K562 (cell line): ENCODE results near the gene KLHL14. TPM values are rescaled to one million over a fixed set of nuclear protein-coding genes. Genes with fewer than 3 reads are reported as not detected.

Source experiments
- ARHGAP35 ChIP-seq: fragments of 450-650 bp; IDR thresholded peaks from 2 replicates; pipeline ENCODE4 v1.6.1; 2018; ENCODE audit not compliant: partially characterized antibody
- HNRNPH1 ChIP-seq: fragments of 200-400 bp; formaldehyde crosslinking; optimal IDR thresholded peaks from 2 replicates; pipeline ENCODE3; 2017; ENCODE audit warnings: low read depth, mild to moderate bottlenecking, low read length, moderate library complexity
- IRF9 ChIP-seq: fragments of 450-650 bp; IDR thresholded peaks from 2 replicates; pipeline ENCODE4 v1.6.1; 2016; ENCODE audit warnings: missing biosample characterization, missing genetic modification characterization
- KLF10 ChIP-seq: fragments of 250-450 bp; sonication (Bioruptor Pico); IDR thresholded peaks from 2 replicates; pipeline ENCODE4 v1.6.1; 2021; ENCODE audit warnings: matching md5 sums
- NKRF ChIP-seq: fragments of 450-650 bp; IDR thresholded peaks from 2 replicates; pipeline ENCODE4 v1.6.1; 2016; ENCODE audit warnings: borderline replicate concordance
- REST ChIP-seq, 2 experiments: fragments of 450-650 bp; formaldehyde crosslinking in 1 of 2; IDR thresholded peaks; 2 replicates each; pipeline versions ENCODE4 v1.4.0 to v1.6.1; 2014 to 2020; ENCODE audit warnings: mild to moderate bottlenecking in 2 of 2, borderline replicate concordance in 1 of 2, low read depth in 1 of 2
- SMAD1 ChIP-seq: fragments of 150-350 bp; IDR thresholded peaks from 2 replicates; pipeline ENCODE4 v1.6.1; 2014; ENCODE audit warnings: low read length, low read depth; ENCODE audit not compliant: partially characterized antibody
- TAF9B ChIP-seq: fragments of 450-650 bp; IDR thresholded peaks from 2 replicates; pipeline ENCODE4 v1.6.1; 2018; ENCODE audit warnings: mild to moderate bottlenecking; ENCODE audit not compliant: partially characterized antibody
- TAL1 ChIP-seq: fragments of 450-650 bp; IDR thresholded peaks from 2 replicates; pipeline ENCODE4 v1.6.1; 2016; ENCODE audit warnings: mild to moderate bottlenecking
- TOE1 ChIP-seq, 2 experiments: fragments of 450-650 bp in 1 of 2; sonication (generic) in 1 of 2; formaldehyde crosslinking in 1 of 2; IDR thresholded peaks; 2 replicates each; pipeline versions ENCODE4 v1.7.1 to v1.8.0; 2016 to 2022; ENCODE audit warnings: borderline replicate concordance in 2 of 2, mild to moderate bottlenecking in 2 of 2, antibody characterized with exemption in 1 of 2, inconsistent platforms in 1 of 2, low read depth in 1 of 2, missing genetic modification reagents in 1 of 2, moderate library complexity in 1 of 2
- ZNF444 ChIP-seq: fragments of 250-450 bp; sonication (Bioruptor Pico); IDR thresholded peaks from 2 replicates; pipeline ENCODE4 v1.4.0; 2020; ENCODE audit warnings: mild to moderate bottlenecking, moderate library complexity
- ZNF644 ChIP-seq: fragments of 200-800 bp; sonication (Bioruptor generic); IDR thresholded peaks from 2 replicates; pipeline ENCODE4 v1.6.1; 2016; ENCODE audit warnings: low read depth, missing genetic modification characterization, missing compliant biosample characterization
- ZNF780A ChIP-seq: fragments of 250-450 bp; sonication (Bioruptor Pico); IDR thresholded peaks from 2 replicates; pipeline ENCODE4 v1.5.0; 2021; ENCODE audit warnings: mild to moderate bottlenecking
- ZSCAN32 ChIP-seq: fragments of 450-650 bp; formaldehyde crosslinking; IDR thresholded peaks from 2 replicates; pipeline ENCODE4 v1.4.0; 2020; ENCODE audit warnings: mild to moderate bottlenecking, moderate library complexity
- polyA plus RNA-seq, 8 experiments: library from polyadenylated mRNA; depleted of rRNA in 4 of 8; stranded (reverse) in 5 of 8; unstranded in 3 of 8; fragments of >200 nt; fragmentation: Nextera tagmentation in 2 of 8; fragmentation: Illumina TruSeq in 1 of 8; extraction: Ambion mirVana in 2 of 8; extraction: Trizol in 1 of 8; gene quantifications; 2 replicates each; pipeline versions ENCODE4 v1.2.1 to v1.2.3, GENCODE V29; 2011 to 2014; ENCODE audit warnings: inconsistent platforms in 1 of 8, missing spikeins in 1 of 8
- total RNA-seq, 7 experiments: library from RNA; depleted of rRNA in 6 of 7; stranded (reverse); fragments of >200 nt in 6 of 7; fragmentation: Illumina TruSeq in 2 of 7; extraction: Trizol in 2 of 7; gene quantifications; 2 replicates each; pipeline versions ENCODE4 v1.2.1 to v1.2.3, GENCODE V29; 2011 to 2021; ENCODE audit warnings: low replicate concordance in 1 of 7

The KLHL14 gene
- total and polyA plus RNA-seq, 9 of the 15 experiments (the other 6 are each of a cell fraction or from before 2014, with no cell fraction given) = not detected

GRCh38 chr18:32624182-32624723 is 148.6 kb downstream of the KLHL14 start (continued):
- TF ChIP-seq HNRNPH1 = no peak
- no peak for TF ChIP-seq IRF9 (tag)
- TF ChIP-seq ARHGAP35 = no peak
- no peak for TF ChIP-seq ZSCAN32 (CRISPR knock-in tag)
- TF ChIP-seq ZNF444 (CRISPR knock-in tag) = no peak
- TF ChIP-seq NKRF = no peak
- TF ChIP-seq REST (IDR thresholded peaks at IDR 0.05; ENCODE audit: borderline replicate concordance) = no peak
- TF ChIP-seq REST (CRISPR knock-in tag; IDR thresholded peaks at IDR 0.05; ENCODE audit: low read depth) = no peak
- TF ChIP-seq SMAD1 = no peak
- TF ChIP-seq ZNF780A (CRISPR knock-in tag) = no peak
- TF ChIP-seq TAF9B = no peak
- TF ChIP-seq TAL1 = no peak
- TF ChIP-seq KLF10 (CRISPR knock-in tag) = no peak
- no peak for TF ChIP-seq ZNF644
- TF ChIP-seq TOE1 (IDR thresholded peaks at IDR 0.05; ENCODE audit: borderline replicate concordance) = no peak
- TF ChIP-seq TOE1 (CRISPR knock-in tag; IDR thresholded peaks at IDR 0.05; ENCODE audit: borderline replicate concordance, low read depth) = no peak
